ENCODE data around the gene MYO1E. TPM values are rescaled to one million over a fixed set of nuclear protein-coding genes. Genes with fewer than 3 reads are reported as not detected.

The MYO1E gene
- total RNA-seq, 1 donor from 2014 or later = 23.6 TPM

- Histone ChIP-seq H3K27ac (replicated peaks) (no peak overlapping the region), H3K4me1 (no peaks in the 10 kb centered on the region), H3K9me3 (replicated peaks) (no peaks in the 10 kb centered on the region), H3K36me3 (no peaks in the 10 kb centered on the region), H3K27me3 (ENCODE audit: low read depth) (no peaks in the 10 kb centered on the region), H3K4me3 (no peak overlapping the region)
- DNase-seq = no peak
- no peak for TF ChIP-seq CTCF (IDR thresholded peaks at IDR 0.05; ENCODE audit: borderline replicate concordance)
- intact Hi-C loops (cut with micrococcal nuclease) = no loop called here
These were observed 40.9 kb upstream of the MYO1E start for GRCh38 chr15:59413577-59413976.

DNA sequence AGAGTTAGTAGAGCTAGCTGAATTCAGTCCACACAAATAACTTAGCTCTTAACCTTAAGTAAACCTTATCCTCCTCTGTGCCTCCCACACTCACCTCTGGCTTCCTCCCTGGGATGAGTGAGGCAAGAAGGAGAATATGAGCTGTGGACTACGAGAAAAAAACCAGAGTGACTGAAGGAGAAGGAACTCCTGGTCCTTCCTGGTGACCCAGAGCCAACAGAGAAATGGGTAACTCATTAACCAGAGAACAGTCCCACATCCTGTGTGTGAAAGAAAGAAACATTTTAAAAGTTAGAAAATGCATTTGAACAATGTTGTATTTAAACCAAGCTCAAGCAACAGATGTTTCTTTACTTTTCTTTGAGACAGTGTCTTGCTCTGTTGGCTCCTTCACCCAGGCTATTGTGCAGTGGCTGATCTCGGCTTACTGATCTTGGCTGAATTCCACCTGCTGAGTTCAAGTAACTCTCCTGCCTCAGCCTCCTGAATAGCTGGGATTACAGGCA is 37.8 kb upstream of the MYO1E start:
- Histone ChIP-seq H3K4me3 (no peak overlapping the region), H3K9me3 (replicated peaks) (no peaks in the 10 kb centered on the region), H3K4me1 (no peaks in the 10 kb centered on the region), H3K27me3 (ENCODE audit: low read depth) (peaks cover 4% of the 10 kb centered on the region), H3K36me3 (no peaks in the 10 kb centered on the region), H3K27ac (replicated peaks) (no peak overlapping the region)
- intact Hi-C loops (cut with micrococcal nuclease) = no loop called here
- TF ChIP-seq CTCF (IDR thresholded peaks at IDR 0.05; ENCODE audit: borderline replicate concordance) = no peak
- no peak for DNase-seq

- Histone ChIP-seq H3K4me1 (no peaks in the 10 kb centered on the region), H3K27me3 (ENCODE audit: low read depth) (peaks cover 4% of the 10 kb centered on the region), H3K9me3 (replicated peaks) (no peaks in the 10 kb centered on the region), H3K27ac (replicated peaks) (no peak overlapping the region), H3K4me3 (no peak overlapping the region), H3K36me3 (no peaks in the 10 kb centered on the region)
- DNase-seq = no peak
- intact Hi-C loops (cut with micrococcal nuclease) = no loop called here
- TF ChIP-seq CTCF (IDR thresholded peaks at IDR 0.05; ENCODE audit: borderline replicate concordance) = no peak
These were observed 35.3 kb upstream of the MYO1E start for GRCh38 chr15:59407946-59408345.

- intact Hi-C loops (cut with micrococcal nuclease) = no loop called here
- Histone ChIP-seq H3K36me3 (no peaks in the 10 kb centered on the region), H3K4me3 (no peak overlapping the region), H3K27me3 (ENCODE audit: low read depth) (peaks cover 4% of the 10 kb centered on the region), H3K27ac (replicated peaks) (no peak overlapping the region), H3K9me3 (replicated peaks) (no peaks in the 10 kb centered on the region), H3K4me1 (no peaks in the 10 kb centered on the region)
- no peak for DNase-seq
- no peak for TF ChIP-seq CTCF (IDR thresholded peaks at IDR 0.05; ENCODE audit: borderline replicate concordance)
These were observed 33.8 kb upstream of the MYO1E start for GRCh38 chr15:59406446-59406845.

- no peak for DNase-seq
- peaks cover 4% of the 10 kb centered on the region for H3K27me3 ChIP-seq (ENCODE audit: low read depth)
- TF ChIP-seq CTCF (IDR thresholded peaks at IDR 0.05; ENCODE audit: borderline replicate concordance) = no peak
- H3K4me3 ChIP-seq = no peak overlapping the region
- no peaks in the 10 kb centered on the region for H3K4me1 ChIP-seq
- intact Hi-C loops (cut with micrococcal nuclease) = no loop called here
- H3K9me3 ChIP-seq (replicated peaks) = no peaks in the 10 kb centered on the region
- no peaks in the 10 kb centered on the region for H3K36me3 ChIP-seq
- no peak overlapping the region for H3K27ac ChIP-seq (replicated peaks)
These were observed 32.4 kb upstream of the MYO1E start for GRCh38 chr15:59405079-59405478.
